ENCODE data around the gene LCNL1.

GRCh38 chr9:137013571-137013940 is 30.8 kb downstream of the LCNL1 start:
- TF ChIP-seq EZH2 (IDR thresholded peaks at IDR 0.05; ENCODE audit: low read depth) (no peak), CTCF (conservative IDR thresholded peaks at IDR 0.05) (no peak)
